ENCODE results near the gene CDHR5. TPM values are rescaled to one million over a fixed set of nuclear protein-coding genes. Genes with fewer than 3 reads are reported as not detected.

Gene CDHR5
- total and polyA plus RNA-seq, 2 of the 4 experiments (the other 2 are of a cell fraction): not detected

GRCh38 chr11:571802-572185, 53.0 kb downstream of the CDHR5 start:
- H3K23ac ChIP-seq (ENCODE audit: low read depth, low read length): no peak overlapping the region
- no peak overlapping the region for H4K8ac ChIP-seq (ENCODE audit: low read depth in 2 of 2, low read length in 2 of 2)
- dilution Hi-C loops (cut with HindIII; ENCODE audit: low sequenced_read_pairs, unreplicated experiment): no loop called here
- intact Hi-C loops (cut with micrococcal nuclease): no loop called here
- no peak overlapping the region for H4K91ac ChIP-seq (ENCODE audit: insufficient read depth, low read depth, low read length)
- H3K4ac ChIP-seq (ENCODE audit: low read depth, low read length): no peak overlapping the region
- in situ Hi-C loops (cut with MboI; ENCODE audit: low sequenced_read_pairs): no loop called here
- no peaks in the 10 kb centered on the region; the same call in 1 of the 2 replicates for H3K27me3 ChIP-seq (ENCODE audit: control insufficient read depth, insufficient read depth, low read length)
- WGBS, 2 experiments (ENCODE audit: extremely low coverage in 2 of 2, insufficient read length in 1 of 2): 54% methylated on average over 3 of the region's 8 CpGs; no CpG with 5 or more reads in 1 of the 2 experiments
- no peak overlapping the region for H2AK5ac ChIP-seq (ENCODE audit: low read depth, low read length)
- no peak overlapping the region for H3K14ac ChIP-seq (replicated peaks; ENCODE audit: low read depth, low read length)
- BruUV-seq (replicated peaks): no TSS peak
- no peak for DNase-seq
- ChIA-PET POLR2A (ENCODE audit: unreplicated experiment) (no interaction called here), CTCF (interaction anchor here (0.6 kb wide), 1 partner anchor 175 kb away, joined by 5 read pairs; no protein-coding TSS in a partner anchor)
- no peak overlapping the region for H2AFZ ChIP-seq (replicated peaks; ENCODE audit: low read length, poor library complexity)
- no peak overlapping the region for H2BK15ac ChIP-seq (ENCODE audit: low read depth, low read length)
- peaks cover 17% of the 10 kb centered on the region for H3K4me1 ChIP-seq (ENCODE audit: control insufficient read depth, insufficient read depth, low read length)
- H3K9me1 ChIP-seq (ENCODE audit: insufficient read depth, low read length): 0 out of 2 replicates have a peak, but pooled peaks cover 3% of the 10 kb centered on the region
- H3K4me3 ChIP-seq (ENCODE audit: insufficient read depth, low read depth, low read length): no peak overlapping the region
- H2BK120ac ChIP-seq (ENCODE audit: low read depth, low read length): no peak overlapping the region
- H3K4me2 ChIP-seq (ENCODE audit: low read depth, low read length): no peak overlapping the region
- no peak overlapping the region for H2BK5ac ChIP-seq (ENCODE audit: low read depth, low read length, poor library complexity, severe bottlenecking)
- H3K9me3 ChIP-seq (ENCODE audit: control insufficient read depth, insufficient read depth, low read length): no peaks in the 10 kb centered on the region
- H3K56ac ChIP-seq (ENCODE audit: extremely low read depth, insufficient read depth, low read length): no peak overlapping the region
- no peak overlapping the region for H2AK9ac ChIP-seq (replicated peaks; ENCODE audit: low read depth, low read length, poor library complexity)
- peaks cover 11 to 24% of the 10 kb centered on the region in 2 experiments; a peak in 3 of 4 replicates for H3K79me1 ChIP-seq (ENCODE audit: low read depth in 1 of 2, low read length in 2 of 2)
- peaks cover 6% of the 10 kb centered on the region for H3K36me3 ChIP-seq (ENCODE audit: control insufficient read depth, insufficient read depth, low read length)
- no peak overlapping the region for H2BK20ac ChIP-seq (ENCODE audit: low read depth, low read length)
- no peak overlapping the region for H4K5ac ChIP-seq (ENCODE audit: low read depth, low read length)
- peaks cover 17% of the 10 kb centered on the region for H4K20me1 ChIP-seq (ENCODE audit: insufficient read depth, low read length)
- no peak for TF ChIP-seq MAZ (IDR thresholded peaks at IDR 0.05; ENCODE audit: borderline replicate concordance, low read depth, low read length)
- TF ChIP-seq MAFK (IDR thresholded peaks at IDR 0.05; ENCODE audit: low read depth, low read length): no peak
- ATAC-seq (ENCODE audit: low read depth): no peak
- no peak overlapping the region for H3K9ac ChIP-seq (ENCODE audit: low read depth, low read length)
- no peak overlapping the region for H3K18ac ChIP-seq (ENCODE audit: low read depth, low read length)
- H3K27ac ChIP-seq (ENCODE audit: insufficient read depth, low read length): no peak overlapping the region

All from IMR-90 (cell line).